Hematopoietic multipotent progenitor cell (in vitro differentiated cells): ENCODE data around the gene JMJD8. TPM values are rescaled to one million over a fixed set of nuclear protein-coding genes. Genes with fewer than 3 reads are reported as not detected.

Experiments used
- DNase-seq, 3 donors: peaks; one replicate each; pipeline ENCODE4 v3.0.0-alpha.2; 2011 to 2015; ENCODE audit warnings: low read depth in 2 of 3, low spot score in 2 of 3
- total RNA-seq: library from RNA; depleted of rRNA; stranded (reverse); fragments of >200 nt; gene quantifications from one replicate; pipeline ENCODE4 v1.2.3, GENCODE V29; 2012

JMJD8 gene
- total RNA-seq, 1 donor, result 68.9 TPM

DNA sequence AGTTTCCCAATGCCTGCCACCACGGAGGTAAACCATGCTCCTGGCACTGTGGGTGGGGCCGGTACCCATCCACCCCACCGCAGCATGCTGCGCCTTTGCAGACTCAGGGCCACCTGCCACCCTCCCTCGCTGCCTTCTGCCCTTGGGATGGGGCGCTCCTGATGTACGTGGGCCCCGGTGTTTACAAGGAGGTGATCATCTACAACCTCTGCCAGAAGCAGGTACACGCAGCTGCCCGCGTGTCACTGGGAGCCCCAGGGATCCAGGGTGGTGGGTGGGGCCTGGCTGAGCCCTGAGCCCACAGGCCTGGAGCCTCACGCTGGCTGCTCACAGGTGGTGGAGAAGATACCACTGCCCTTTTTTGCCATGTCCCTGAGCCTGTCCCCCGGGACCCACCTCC lies 17.6 kb downstream of the JMJD8 start:
- DNase-seq, result no peak

DNA sequence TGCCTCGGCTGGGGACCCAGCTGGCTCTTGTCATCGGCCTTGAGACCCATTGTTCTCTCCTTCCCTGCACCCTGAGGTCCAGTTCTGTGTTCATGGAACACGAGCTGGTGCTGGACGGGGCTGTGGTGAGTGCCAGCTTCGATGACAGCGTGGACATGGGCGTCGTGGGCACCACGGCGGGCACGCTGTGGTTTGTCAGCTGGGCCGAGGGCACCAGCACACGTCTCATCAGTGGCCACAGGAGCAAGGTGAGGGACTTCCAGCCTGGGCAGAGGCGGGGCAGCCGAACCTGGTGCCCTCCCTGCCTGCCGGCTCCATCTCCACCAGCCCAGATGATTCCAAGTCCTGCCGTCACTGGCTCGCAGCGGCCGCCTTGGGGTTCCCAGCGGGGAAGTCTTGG lies 21.5 kb downstream of the JMJD8 start:
- DNase-seq, result no peak

DNA sequence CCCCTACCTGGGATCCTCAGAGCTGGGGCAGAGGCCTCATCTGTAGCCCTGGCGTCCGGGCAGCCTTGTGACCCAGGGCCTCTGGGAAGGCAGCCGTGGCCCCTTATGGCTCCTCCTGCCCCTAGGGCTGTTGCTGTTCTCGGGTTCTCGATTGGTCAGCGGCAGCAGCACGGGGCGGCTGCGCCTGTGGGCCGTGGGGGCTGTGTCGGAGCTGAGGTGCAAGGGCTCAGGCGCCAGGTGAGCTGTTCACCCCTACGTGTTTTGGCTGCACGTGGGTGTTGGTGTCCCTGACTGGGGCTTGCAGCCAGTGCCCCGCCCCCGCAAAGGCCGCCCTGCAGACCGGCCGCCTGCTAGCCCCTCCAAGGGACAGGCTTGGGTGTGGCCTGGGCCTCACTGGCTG lies 22.0 kb downstream of the JMJD8 start:
- DNase-seq, result no peak

DNA sequence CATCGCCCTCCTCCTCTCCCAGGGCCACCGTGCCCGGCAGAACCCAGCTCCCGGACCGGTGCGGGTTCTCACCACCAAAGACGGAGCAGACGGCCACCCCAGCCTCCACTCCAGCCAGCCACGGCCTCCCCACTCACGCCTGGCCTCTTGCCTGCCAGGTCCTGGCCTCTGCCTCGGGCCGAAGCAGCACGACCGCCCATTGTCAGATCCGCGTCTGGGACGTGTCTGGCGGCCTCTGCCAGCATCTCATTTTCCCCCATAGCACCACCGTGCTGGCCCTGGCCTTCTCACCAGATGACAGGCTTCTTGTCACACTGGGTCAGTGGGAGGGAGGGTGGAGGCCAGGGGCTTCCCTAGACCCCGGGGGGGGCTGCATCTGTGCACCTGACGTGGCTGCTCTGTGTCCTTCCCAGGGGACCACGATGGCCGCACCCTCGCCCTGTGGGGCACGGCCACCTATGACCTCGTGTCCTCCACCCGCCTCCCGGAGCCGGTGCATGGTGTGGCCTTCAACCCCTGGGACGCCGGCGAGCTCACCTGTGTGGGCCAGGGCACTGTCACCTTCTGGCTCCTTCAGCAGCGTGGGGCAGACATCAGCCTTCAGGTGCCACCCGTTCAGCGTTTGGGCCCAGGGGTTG lies 22.8 kb downstream of the JMJD8 start:
- DNase-seq, result no peak

GRCh38 chr16:660459-661183 lies 23.5 kb downstream of the JMJD8 start:
- DNase-seq, result peak in 2 of 3 donors; percentile 88 to 91

GRCh38 chr16:660132-660458 lies 24.0 kb downstream of the JMJD8 start:
- no peak for DNase-seq

GRCh38 chr16:659618-660017 lies 24.5 kb downstream of the JMJD8 start:
- no peak for DNase-seq

GRCh38 chr16:658679-659571 lies 25.2 kb downstream of the JMJD8 start:
- no peak for DNase-seq

DNA sequence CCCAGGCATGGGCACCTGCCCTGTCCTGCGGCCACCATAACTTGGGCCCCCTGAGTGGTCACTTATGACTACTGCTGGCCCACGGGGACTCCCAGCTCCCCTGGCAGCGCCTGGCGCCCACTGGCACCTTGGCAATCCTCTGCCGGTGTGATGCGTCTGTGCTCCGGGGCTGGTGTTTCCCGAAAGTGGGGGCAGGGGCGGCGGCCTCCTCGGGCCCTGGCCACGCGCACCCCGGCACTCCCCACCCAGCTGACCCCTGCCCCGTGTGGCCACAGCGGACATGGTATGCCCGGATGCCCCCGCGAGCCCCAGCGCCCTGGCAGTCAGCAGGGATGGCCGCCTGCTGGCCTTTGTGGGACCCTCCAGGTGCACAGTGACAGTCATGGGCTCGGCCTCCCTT lies 26.6 kb downstream of the JMJD8 start:
- DNase-seq, result no peak

DNA sequence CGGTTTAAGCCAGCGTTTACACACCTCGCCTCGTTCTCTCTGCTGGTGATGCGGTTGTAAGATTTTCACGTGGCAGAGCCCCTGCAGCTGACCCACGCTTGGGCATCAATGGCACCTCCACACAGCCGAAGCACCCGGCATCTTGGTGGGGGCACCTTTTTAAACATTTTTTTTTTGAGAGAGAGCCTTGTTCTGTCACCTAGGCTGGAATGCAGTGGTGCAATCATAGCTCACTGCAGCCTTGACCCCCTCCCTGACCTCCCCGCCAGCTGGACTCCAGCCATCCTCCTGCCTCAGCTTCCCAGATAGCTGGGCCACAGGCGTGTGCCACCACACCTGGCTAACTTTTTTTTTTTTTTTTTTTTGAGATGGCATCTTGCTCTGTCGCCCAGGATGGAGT lies 30.1 kb downstream of the JMJD8 start:
- no peak for DNase-seq

DNA sequence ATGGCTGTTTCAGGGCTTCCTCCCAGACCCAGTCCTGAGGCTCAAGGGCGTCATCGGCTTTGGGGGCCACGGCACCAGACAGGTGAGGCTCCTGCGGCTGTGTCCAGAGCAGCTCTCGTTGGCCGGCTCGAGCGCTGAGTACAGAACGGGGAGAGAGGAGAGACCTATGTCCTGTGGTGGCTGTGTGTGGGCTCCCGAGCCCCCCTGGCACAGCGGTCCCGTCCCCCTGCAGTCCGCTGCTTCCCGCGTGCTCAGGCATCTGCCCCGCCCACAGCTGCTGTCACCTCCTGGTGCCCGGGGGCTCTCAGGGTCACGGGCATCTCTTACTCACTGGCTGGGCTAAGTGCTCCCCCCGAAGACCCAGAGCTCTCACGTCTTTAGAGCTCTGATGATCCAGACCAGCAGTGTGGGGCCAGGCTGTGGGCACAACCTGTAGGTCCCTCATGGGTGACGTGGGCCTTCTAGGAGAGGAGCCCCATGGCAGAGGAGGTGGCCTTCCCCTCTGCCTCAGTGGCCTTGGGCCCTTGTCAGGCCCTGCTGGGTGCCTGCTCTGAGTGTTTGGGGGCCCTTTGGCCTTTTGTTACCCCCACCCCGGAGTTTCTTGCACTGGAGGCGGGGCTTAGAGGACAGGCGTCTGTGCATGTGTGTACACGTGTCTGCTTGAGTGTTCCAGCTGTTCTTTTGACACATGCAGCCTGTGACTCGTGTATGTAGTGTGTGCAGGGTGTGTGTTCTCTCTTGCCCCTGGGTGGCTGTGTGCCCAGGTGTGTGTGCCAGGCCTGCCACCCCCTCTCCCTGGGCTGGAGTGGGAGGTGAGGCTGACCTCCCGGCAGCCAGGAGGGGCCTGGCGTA lies 31.5 kb downstream of the JMJD8 start:
- no peak for DNase-seq

DNA sequence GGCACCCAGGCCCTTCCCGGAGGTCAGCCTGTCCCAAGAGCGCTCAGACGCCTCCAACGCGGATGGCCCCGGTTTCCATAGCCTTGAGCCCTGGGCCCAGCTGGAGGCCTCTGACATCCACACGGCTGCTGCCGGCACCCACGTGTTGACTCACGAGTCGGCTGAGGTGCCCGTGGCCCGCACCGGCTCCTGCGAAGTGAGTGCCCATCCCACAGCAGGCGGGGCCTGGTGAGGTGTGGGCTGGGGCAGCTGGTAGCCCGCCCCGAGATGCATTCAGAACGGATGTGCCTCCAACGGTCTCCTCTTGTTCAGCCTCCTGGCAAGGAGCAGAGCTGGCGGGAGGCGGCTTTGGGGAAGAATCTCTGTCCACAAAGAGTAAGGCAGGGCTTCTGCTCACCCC lies 32.3 kb downstream of the JMJD8 start:
- no peak for DNase-seq

- DNase-seq, result no peak
Measured at GRCh38 chr16:649631-650030, 34.5 kb downstream of the JMJD8 start.

GRCh38 chr16:648781-649589 lies 35.1 kb downstream of the JMJD8 start, which contains the start of gene WDR90:
Gene WDR90 (plus strand): TSS chr16:649365. CDS start chr16:649417, 52 bp downstream.
- peak; percentile 80 to 93 (median 89) for DNase-seq

DNA sequence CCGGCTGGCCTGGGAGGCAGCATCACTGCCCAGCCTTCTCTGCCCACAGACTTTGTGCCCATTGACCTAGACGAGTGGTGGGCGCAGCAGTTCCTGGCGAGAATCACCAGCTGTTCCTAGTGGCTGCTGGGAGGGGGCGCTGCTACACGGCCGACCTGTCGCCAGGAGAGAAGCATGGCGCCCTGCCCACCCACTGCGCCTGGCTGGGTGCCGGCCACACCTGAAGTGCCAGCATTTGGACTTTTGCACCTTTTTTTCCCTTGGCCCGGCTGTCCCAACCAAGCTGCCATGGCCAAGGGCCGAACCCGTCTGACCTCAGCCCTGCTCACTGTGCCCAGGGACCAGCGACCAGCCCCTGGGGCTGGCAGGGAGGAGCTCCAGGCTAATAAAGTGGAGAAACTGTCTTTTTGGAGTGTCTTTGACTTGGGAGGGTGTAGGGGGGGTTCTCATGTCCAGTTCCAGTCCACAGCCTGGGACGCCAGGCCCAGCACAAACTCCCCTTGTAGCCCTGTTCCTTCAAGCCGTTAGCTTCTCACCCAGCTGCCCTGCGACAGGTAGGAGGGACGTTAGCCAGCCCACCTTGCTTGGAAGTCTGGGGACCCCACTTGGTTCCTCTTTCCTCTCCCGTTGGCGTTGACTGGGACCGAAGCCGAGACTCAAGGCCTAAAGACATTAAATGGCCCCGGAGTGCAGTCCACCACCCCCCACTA lies 35.9 kb downstream of the JMJD8 start:
- peak in 1 of 3 donors; percentile 52 for DNase-seq

DNA sequence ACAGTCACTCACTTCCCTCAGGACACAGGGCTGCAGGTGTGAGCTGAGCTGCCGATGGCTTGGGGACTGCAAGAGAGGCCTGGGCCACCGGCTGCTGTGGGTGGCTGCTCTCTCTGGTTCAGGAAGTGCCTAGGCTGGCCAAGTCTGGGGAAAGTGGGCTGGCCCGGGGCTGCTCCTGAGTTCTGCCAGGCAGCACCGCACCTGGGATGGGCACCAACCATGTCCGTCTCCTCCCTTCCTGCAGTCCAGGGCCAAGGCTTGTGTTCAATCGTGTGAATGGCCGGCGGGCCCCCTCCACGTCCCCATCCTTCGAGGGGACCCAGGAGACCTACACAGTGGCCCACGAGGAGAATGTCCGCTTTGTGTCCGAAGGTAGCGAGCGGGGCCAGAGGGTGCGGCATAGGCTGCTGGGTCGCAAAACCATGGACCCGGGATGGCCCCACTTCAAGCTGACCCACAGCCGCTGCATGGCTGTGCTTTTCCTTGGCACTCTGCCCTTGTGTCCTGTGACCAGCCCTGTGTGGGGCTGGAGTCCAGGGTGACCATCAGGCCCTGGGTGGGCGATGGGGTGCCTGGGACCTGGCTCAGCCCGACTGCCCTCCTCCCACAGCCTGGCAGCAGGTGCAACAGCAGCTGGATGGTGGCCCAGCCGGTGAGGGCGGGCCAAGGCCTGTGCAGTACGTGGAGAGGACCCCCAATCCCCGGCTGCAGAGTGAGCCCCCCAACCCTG lies 36.8 kb downstream of the JMJD8 start:
- no peak for DNase-seq

GRCh38 chr16:646679-647172 lies 37.4 kb downstream of the JMJD8 start:
- no peak for DNase-seq
